Retinal pigment epithelial cell (primary cell): ENCODE measurements around the gene FOLR1.
"Not testable (repeated sequence)": the region's sequence is repeated elsewhere in the genome, so short reads cannot be mapped to it uniquely, and the experiment has no call there.

ENCODE experiments used
- DNase-seq: peaks from one replicate; pipeline ENCODE4 v3.0.0-alpha.2; 2010; ENCODE audit warnings: low read depth
- H3K4me3 ChIP-seq: 2 replicates; pipeline ENCODE4 v1.5.1; 2011; ENCODE audit warnings: mild to moderate bottlenecking, low read length, control low read depth, moderate library complexity
- CTCF ChIP-seq: conservative IDR thresholded peaks from 2 replicates; pipeline ENCODE4 v1.5.1; 2011; ENCODE audit warnings: low read depth, low read length, control low read depth, inconsistent platforms

The FOLR1 gene

GRCh38 chr11:72177656-72178055 lies 14.3 kb upstream of the FOLR1 start:
- no peak for DNase-seq
- TF ChIP-seq CTCF = no peak
- no peak overlapping the region for H3K4me3 ChIP-seq

- H3K4me3 ChIP-seq = no peak overlapping the region
- no peak for TF ChIP-seq CTCF
- no peak for DNase-seq
These were observed 12.7 kb upstream of the FOLR1 start for GRCh38 chr11:72179049-72179803.

GRCh38 chr11:72179804-72180396 lies 12.0 kb upstream of the FOLR1 start:
- DNase-seq = no peak
- no peak overlapping the region for H3K4me3 ChIP-seq
- no peak for TF ChIP-seq CTCF

GRCh38 chr11:72180892-72181552 lies 10.9 kb upstream of the FOLR1 start:
- not testable (repeated sequence) for DNase-seq, H3K4me3 ChIP-seq

- TF ChIP-seq CTCF = peak; percentile 49
- not testable (repeated sequence) for DNase-seq, H3K4me3 ChIP-seq
These were observed 10.4 kb upstream of the FOLR1 start for GRCh38 chr11:72181553-72181958.

GRCh38 chr11:72188267-72188666 lies 3.7 kb upstream of the FOLR1 start:
- DNase-seq = no peak
- no peak for TF ChIP-seq CTCF
- H3K4me3 ChIP-seq = no peak overlapping the region

GRCh38 chr11:72189455-72190250 lies 2.3 kb upstream of the FOLR1 start:
- DNase-seq = no peak

More at GRCh38 chr11:72189455-72190250, 2.3 kb upstream of the FOLR1 start:
- TF ChIP-seq CTCF = no peak
- H3K4me3 ChIP-seq = no peak overlapping the region
